Measurements from ENCODE around the gene ARHGAP21. TPM values are rescaled to one million over a fixed set of nuclear protein-coding genes. Genes with fewer than 3 reads are reported as not detected.
A peak's percentile ranks its signal among the peaks of the same experiment; 100 is the strongest.

ARHGAP21 gene
- total and polyA plus RNA-seq, 4 donors, result 18.8 to 138 (median 46.1) TPM

DNA sequence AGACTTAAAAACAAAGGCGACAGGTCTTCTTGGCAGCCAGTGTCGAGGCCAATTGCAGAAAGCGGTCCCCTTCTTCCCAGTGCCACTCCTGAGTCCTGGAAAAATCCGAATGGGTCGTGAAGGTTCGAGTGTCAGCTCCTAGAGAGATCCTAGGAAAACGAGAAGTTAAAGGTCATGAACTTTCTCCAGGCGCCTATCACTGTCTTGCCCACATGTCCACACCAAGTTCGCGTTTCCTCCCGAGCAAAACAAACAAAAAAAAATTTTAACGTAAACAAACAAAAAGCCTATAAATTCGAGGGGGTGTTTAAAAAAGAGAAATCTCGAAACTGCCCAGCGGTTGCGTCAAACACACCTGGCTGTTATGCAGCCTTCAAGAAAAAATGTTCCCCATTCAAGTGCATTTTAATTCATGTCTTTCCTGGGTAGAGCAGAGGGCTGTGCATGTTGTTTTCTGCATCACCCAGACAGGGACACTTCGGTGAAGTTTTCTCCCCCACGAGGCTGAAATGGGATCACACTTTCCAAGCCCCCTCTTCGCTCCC lies 1.5 kb downstream of the ARHGAP21 start:
- ATAC-seq (ENCODE audit: insufficient read depth, low FRiP score) (no peak), DNase-seq (no peak)
- Histone ChIP-seq H3K36me3 (ENCODE audit: control insufficient read depth in 4 of 4, insufficient read depth in 4 of 4, low read length in 4 of 4) (peaks cover 0 to 11% (median under 1%) of the 10 kb centered on the region in 4 donors), H3K27ac (ENCODE audit: low read depth in 1 of 2, low read length in 1 of 2) (peak overlapping the region; percentile 94 to 98), H3K27me3 (ENCODE audit: control insufficient read depth in 3 of 3, insufficient read depth in 3 of 3, low read length in 2 of 3) (no peaks in the 10 kb centered on the region), H3K9me3 (ENCODE audit: control insufficient read depth in 4 of 4, insufficient read depth in 3 of 4, low read length in 3 of 4) (no peaks in the 10 kb centered on the region), H3K4me1 (ENCODE audit: control insufficient read depth in 5 of 5, insufficient read depth in 5 of 5, low read length in 5 of 5) (peaks cover 4 to 52% (median 9%) of the 10 kb centered on the region in 5 donors), H3K9ac (ENCODE audit: insufficient read depth in 1 of 2, low read length in 2 of 2) (peak overlapping the region in 1 of 2 donors; percentile 61), H3K4me3 (peak overlapping the region; percentile 57)
- WGBS, 2 donors, result 3 to 5% methylated on average over 19 of the region's 19 CpGs
- TF ChIP-seq, protein P1, sequence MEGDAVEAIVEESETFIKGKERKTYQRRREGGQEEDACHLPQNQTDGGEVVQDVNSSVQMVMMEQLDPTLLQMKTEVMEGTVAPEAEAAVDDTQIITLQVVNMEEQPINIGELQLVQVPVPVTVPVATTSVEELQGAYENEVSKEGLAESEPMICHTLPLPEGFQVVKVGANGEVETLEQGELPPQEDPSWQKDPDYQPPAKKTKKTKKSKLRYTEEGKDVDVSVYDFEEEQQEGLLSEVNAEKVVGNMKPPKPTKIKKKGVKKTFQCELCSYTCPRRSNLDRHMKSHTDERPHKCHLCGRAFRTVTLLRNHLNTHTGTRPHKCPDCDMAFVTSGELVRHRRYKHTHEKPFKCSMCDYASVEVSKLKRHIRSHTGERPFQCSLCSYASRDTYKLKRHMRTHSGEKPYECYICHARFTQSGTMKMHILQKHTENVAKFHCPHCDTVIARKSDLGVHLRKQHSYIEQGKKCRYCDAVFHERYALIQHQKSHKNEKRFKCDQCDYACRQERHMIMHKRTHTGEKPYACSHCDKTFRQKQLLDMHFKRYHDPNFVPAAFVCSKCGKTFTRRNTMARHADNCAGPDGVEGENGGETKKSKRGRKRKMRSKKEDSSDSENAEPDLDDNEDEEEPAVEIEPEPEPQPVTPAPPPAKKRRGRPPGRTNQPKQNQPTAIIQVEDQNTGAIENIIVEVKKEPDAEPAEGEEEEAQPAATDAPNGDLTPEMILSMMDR (IDR thresholded peaks at IDR 0.05; ENCODE audit: control extremely low read depth, extremely low read depth), result no peak

DNA sequence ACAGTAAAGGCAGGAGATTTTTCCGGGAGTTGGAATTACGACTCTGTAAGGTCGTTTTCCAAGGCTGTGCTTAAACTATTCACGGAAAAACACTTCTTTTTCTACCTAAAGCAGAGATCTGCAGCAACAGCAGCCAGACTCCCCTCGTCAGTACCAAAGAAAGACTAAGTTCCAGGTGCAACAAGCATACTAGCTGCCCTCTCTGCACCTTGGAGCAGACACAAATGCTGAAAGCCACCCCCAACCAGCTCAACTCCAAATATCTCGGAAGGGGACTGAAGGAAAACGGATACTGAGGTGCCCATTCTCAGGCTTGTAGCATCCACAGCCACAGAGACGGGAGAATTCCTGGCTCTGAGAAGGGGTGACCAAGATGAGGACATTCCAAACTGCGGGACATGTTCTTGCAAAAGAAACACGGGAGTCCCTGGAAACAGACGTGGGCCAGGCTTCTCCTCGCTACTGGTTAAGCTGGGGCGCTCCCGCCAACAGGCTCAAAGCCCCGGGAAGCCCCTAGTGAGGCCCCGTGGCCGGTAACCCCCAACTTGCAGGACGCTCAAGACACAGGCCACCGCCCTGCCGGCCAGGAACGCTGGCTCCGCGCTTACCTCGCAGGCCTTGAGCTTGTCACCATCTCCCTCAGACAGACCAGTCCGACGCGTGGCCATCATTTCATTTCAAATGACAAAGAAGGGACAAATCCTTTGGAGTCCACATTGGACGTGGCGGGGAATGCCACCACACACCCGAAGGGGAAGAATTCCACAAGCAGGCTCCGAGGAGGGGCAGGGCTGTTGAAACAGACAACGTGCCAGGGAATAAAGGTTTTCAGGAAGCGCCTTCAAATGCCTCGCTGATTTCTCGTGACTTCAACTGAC lies 2.2 kb downstream of the ARHGAP21 start:
- peak; percentile 34 to 47 (median 40) for DNase-seq
- Histone ChIP-seq H3K27me3 (ENCODE audit: control insufficient read depth in 3 of 3, insufficient read depth in 3 of 3, low read length in 2 of 3) (no peaks in the 10 kb centered on the region), H3K36me3 (ENCODE audit: control insufficient read depth in 4 of 4, insufficient read depth in 4 of 4, low read length in 4 of 4) (peaks cover 0 to 11% (median under 1%) of the 10 kb centered on the region in 4 donors), H3K4me1 (ENCODE audit: control insufficient read depth in 5 of 5, insufficient read depth in 5 of 5, low read length in 5 of 5) (peaks cover 4 to 52% (median 11%) of the 10 kb centered on the region in 5 donors), H3K9ac (ENCODE audit: insufficient read depth in 1 of 2, low read length in 2 of 2) (peak overlapping the region in 1 of 2 donors; percentile 43), H3K27ac (ENCODE audit: low read depth in 1 of 2, low read length in 1 of 2) (peak overlapping the region; percentile 74 to 98), H3K9me3 (ENCODE audit: control insufficient read depth in 4 of 4, insufficient read depth in 3 of 4, low read length in 3 of 4) (no peaks in the 10 kb centered on the region), H3K4me3 (peak overlapping the region; percentile 52)
- TF ChIP-seq, protein P1 (IDR thresholded peaks at IDR 0.05; ENCODE audit: control extremely low read depth, extremely low read depth), result no peak
- WGBS, 2 donors, result 22 to 40% methylated on average over 35 of the region's 35 CpGs
- no peak for ATAC-seq (ENCODE audit: insufficient read depth, low FRiP score)

DNA sequence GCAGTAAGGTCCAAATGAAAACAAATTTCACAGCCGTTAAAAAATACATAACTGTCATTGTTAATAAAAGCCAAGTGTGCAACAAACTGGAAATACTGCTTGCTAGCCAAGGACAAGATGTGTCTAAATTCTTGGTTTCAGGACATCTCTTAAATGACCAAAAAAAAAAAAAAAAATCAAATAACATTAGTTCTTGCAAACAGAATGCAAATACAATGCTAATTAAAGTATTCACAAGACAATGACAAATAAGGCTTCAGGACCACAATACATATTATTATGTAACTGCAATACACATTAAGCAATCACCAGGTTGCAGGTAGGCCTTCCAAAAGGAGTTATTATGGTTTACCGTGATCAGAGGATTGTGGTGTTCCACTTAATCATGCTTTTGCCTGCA lies 3.6 kb downstream of the ARHGAP21 start:
- H3K27me3 ChIP-seq (ENCODE audit: control insufficient read depth in 3 of 3, insufficient read depth in 3 of 3, low read length in 2 of 3), result no peaks in the 10 kb centered on the region
- DNase-seq (peak in 1 of 3 donors; percentile 8), ATAC-seq (ENCODE audit: insufficient read depth, low FRiP score) (no peak)
- H3K27ac ChIP-seq (ENCODE audit: low read depth in 1 of 2, low read length in 1 of 2), result no peak overlapping the region
- WGBS, 2 donors, result 34 to 62% methylated on average over 2 of the region's 2 CpGs
- H3K9me3 ChIP-seq (ENCODE audit: control insufficient read depth in 4 of 4, insufficient read depth in 3 of 4, low read length in 3 of 4), result no peaks in the 10 kb centered on the region
- no peak overlapping the region for H3K4me3 ChIP-seq
- TF ChIP-seq, protein P1 (IDR thresholded peaks at IDR 0.05; ENCODE audit: control extremely low read depth, extremely low read depth), result no peak
- peak overlapping the region in 1 of 2 donors; percentile 43 for H3K9ac ChIP-seq (ENCODE audit: insufficient read depth in 1 of 2, low read length in 2 of 2)
- H3K36me3 ChIP-seq (ENCODE audit: control insufficient read depth in 4 of 4, insufficient read depth in 4 of 4, low read length in 4 of 4), result peaks cover 0 to 11% (median under 1%) of the 10 kb centered on the region in 4 donors
- peaks cover 4 to 48% (median 14%) of the 10 kb centered on the region in 5 donors for H3K4me1 ChIP-seq (ENCODE audit: control insufficient read depth in 5 of 5, insufficient read depth in 5 of 5, low read length in 5 of 5)

Data from lung (tissue), 12 donors.